Stimulated activated naive CD4-positive, alpha-beta T cell (primary cell): Measurements from ENCODE around the gene TRPV6.
A peak's percentile ranks its signal among the peaks of the same experiment; 100 is the strongest.

Experiments
- DNase-seq, 6 experiments: peaks; one replicate each; lab custom pipeline; 2025; lab: John Stamatoyannopoulos, UW

The TRPV6 gene

GRCh38 chr7:142853739-142854371 is 31.7 kb downstream of the TRPV6 start:
- peak; percentile 47 to 89 (median 65) for DNase-seq

GRCh38 chr7:142851919-142852318 is 33.6 kb downstream of the TRPV6 start:
- no peak for DNase-seq

GRCh38 chr7:142851269-142851668 is 34.3 kb downstream of the TRPV6 start:
- DNase-seq, result no peak

GRCh38 chr7:142847353-142847752 is 38.2 kb downstream of the TRPV6 start:
- no peak for DNase-seq

- no peak for DNase-seq
Observed at GRCh38 chr7:142842251-142842766, 43.2 kb downstream of the TRPV6 start.

- DNase-seq, result no peak
Observed at GRCh38 chr7:142838461-142839213, 46.9 kb downstream of the TRPV6 start.

GRCh38 chr7:142836426-142836825 is 49.1 kb downstream of the TRPV6 start:
- no peak for DNase-seq

- DNase-seq, result no peak
Observed at GRCh38 chr7:142835487-142835886, 50.1 kb downstream of the TRPV6 start.

- DNase-seq, result no peak
Observed at GRCh38 chr7:142833174-142834048, 52.1 kb downstream of the TRPV6 start.

GRCh38 chr7:142832417-142832816 is 53.1 kb downstream of the TRPV6 start:
- no peak for DNase-seq

GRCh38 chr7:142827951-142828500 is 57.5 kb downstream of the TRPV6 start:
- DNase-seq, result no peak

- no peak for DNase-seq
Observed at GRCh38 chr7:142822714-142823113, 62.8 kb downstream of the TRPV6 start.
